Gastroesophageal sphincter (tissue), 4 donors: ENCODE measurements around the gene PYGB. TPM values are rescaled to one million over a fixed set of nuclear protein-coding genes. Genes with fewer than 3 reads are reported as not detected.
A peak's percentile ranks its signal among the peaks of the same experiment; 100 is the strongest.

Source experiments
- ATAC-seq: fragments of 150-250 bp; one replicate; pipeline ENCODE4 v1.9.1; 2016; ENCODE audit warnings: mild to moderate bottlenecking, moderate library complexity
- H3K27ac ChIP-seq, 4 donors: fragments of 200-600 bp; sonication (generic) in 3 of 4; 1 replicate in 3 of 4; 2 replicates in 1 of 4; pipeline ENCODE4 v1.5.1; 2016 to 2019
- H3K27me3 ChIP-seq: fragments of 200-600 bp; sonication (generic); one replicate; pipeline ENCODE4 v1.5.1; 2019
- H3K36me3 ChIP-seq, 2 donors: fragments of 200-600 bp; sonication (generic); one replicate each; pipeline ENCODE4 v1.5.1; 2019; ENCODE audit warnings: control low read depth in 1 of 2
- H3K4me1 ChIP-seq, 3 donors: fragments of 200-600 bp; sonication (generic); 1 replicate in 2 of 3; 2 replicates in 1 of 3; pipeline ENCODE4 v1.5.1; 2016 to 2019; ENCODE audit warnings: control low read depth in 2 of 3
- H3K4me3 ChIP-seq, 2 donors: fragments of 200-600 bp; sonication (generic); one replicate each; pipeline ENCODE4 v1.5.1; 2019; ENCODE audit warnings: mild to moderate bottlenecking in 1 of 2, moderate library complexity in 1 of 2
- H3K9me3 ChIP-seq, 3 donors: fragments of 200-600 bp; sonication (generic); one replicate each; pipeline ENCODE4 v1.5.1; 2017 to 2019; ENCODE audit warnings: control low read depth in 2 of 3
- EP300 ChIP-seq: sonication (generic); formaldehyde crosslinking; IDR thresholded peaks from one replicate; pipeline ENCODE4 v1.6.1; 2017; ENCODE audit warnings: antibody characterized with exemption, mild to moderate bottlenecking
- POLR2A ChIP-seq, 2 donors: fragments of 450-650 bp; IDR thresholded peaks; one replicate each; pipeline ENCODE4 v1.6.1; 2017; ENCODE audit warnings: antibody characterized with exemption in 2 of 2, mild to moderate bottlenecking in 2 of 2, moderate library complexity in 1 of 2
- POLR2AphosphoS5 ChIP-seq: sonication (generic); formaldehyde crosslinking; IDR thresholded peaks from one replicate; pipeline ENCODE4 v1.6.1; 2017; ENCODE audit warnings: antibody characterized with exemption
- WGBS, 2 donors: methylation state at CpG; one replicate each; pipeline ENCODE4 v1.1.5; 2018; ENCODE audit warnings: low coverage in 1 of 2; 5-methylcytosine and 5-hydroxymethylcytosine counted together
- total RNA-seq, 4 donors: library from RNA; depleted of rRNA; stranded (reverse); fragments of >200 nt; gene quantifications; one replicate each; pipeline ENCODE4 v1.1.0, GENCODE V29; 2016
- TF ChIP-seq, protein P1 (sequence below), 4 experiments: fragments of 200-600 bp in 2 of 4; fragments of 450-650 bp in 2 of 4; sonication (generic) in 1 of 4; IDR thresholded peaks; one replicate each; pipeline ENCODE4 v1.5.1; 2017 to 2019; ENCODE audit warnings: antibody characterized with exemption in 4 of 4, mild to moderate bottlenecking in 2 of 4, moderate library complexity in 2 of 4

The PYGB gene
- total RNA-seq, 4 donors from 2014 or later = 131 to 663 (median 337) TPM

- peaks cover 0 to 81% of the 10 kb centered on the region in 2 donors for H3K36me3 ChIP-seq
- 71 to 75% methylated on average over 3 to 4 of the region's 21 CpGs for WGBS, 2 donors
- H3K4me1 ChIP-seq = peaks cover 2 to 45% (median 16%) of the 10 kb centered on the region in 3 donors
- H3K27me3 ChIP-seq = no peaks in the 10 kb centered on the region
- peak overlapping the region in 3 of 4 donors; percentile 57 to 89 (median 62) for H3K27ac ChIP-seq
- ATAC-seq = no peak
- H3K4me3 ChIP-seq = no peak overlapping the region
- TF ChIP-seq EP300 = no peak
- TF ChIP-seq, protein P1, sequence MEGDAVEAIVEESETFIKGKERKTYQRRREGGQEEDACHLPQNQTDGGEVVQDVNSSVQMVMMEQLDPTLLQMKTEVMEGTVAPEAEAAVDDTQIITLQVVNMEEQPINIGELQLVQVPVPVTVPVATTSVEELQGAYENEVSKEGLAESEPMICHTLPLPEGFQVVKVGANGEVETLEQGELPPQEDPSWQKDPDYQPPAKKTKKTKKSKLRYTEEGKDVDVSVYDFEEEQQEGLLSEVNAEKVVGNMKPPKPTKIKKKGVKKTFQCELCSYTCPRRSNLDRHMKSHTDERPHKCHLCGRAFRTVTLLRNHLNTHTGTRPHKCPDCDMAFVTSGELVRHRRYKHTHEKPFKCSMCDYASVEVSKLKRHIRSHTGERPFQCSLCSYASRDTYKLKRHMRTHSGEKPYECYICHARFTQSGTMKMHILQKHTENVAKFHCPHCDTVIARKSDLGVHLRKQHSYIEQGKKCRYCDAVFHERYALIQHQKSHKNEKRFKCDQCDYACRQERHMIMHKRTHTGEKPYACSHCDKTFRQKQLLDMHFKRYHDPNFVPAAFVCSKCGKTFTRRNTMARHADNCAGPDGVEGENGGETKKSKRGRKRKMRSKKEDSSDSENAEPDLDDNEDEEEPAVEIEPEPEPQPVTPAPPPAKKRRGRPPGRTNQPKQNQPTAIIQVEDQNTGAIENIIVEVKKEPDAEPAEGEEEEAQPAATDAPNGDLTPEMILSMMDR (IDR thresholded peaks at IDR 0.05) = no peak
- TF ChIP-seq POLR2AphosphoS5 = no peak
- H3K9me3 ChIP-seq = no peaks in the 10 kb centered on the region
Measured at GRCh38 chr20:25222461-25223178, 25.3 kb upstream of the PYGB start.

DNA sequence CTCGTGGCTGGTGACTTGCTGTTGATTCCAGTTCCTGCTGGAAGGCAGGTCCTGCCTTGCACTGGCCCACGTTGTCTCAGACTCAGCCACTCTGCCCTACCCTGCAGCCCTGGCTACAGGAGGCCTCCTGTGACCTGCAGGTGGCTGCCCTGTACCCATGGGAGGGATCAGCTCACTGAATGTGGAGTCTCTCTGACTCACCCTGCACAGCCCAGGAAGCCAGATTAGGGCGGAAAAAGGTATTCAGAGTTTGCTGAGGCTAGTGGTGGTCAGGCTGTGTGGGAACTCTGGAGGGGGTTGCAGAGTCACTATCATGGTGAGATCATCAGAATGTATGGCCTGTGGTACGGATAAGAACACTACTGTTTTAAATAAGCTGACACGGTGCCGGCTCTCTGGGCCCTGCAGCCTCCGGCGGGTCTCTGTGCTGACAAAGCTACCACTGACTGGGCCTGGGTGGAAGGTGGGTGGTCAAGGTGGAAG is 24.7 kb upstream of the PYGB start:
- 63 to 75% methylated on average over 5 of the region's 8 CpGs for WGBS, 2 donors
- peaks cover 0 to 75% of the 10 kb centered on the region in 2 donors for H3K36me3 ChIP-seq
- peaks cover 3 to 51% (median 20%) of the 10 kb centered on the region in 3 donors for H3K4me1 ChIP-seq
- peak overlapping the region in 3 of 4 donors; percentile 57 to 89 (median 62) for H3K27ac ChIP-seq
- no peak for TF ChIP-seq POLR2A (IDR thresholded peaks at IDR 0.05)
- no peak for ATAC-seq
- H3K9me3 ChIP-seq = no peaks in the 10 kb centered on the region
- H3K4me3 ChIP-seq = no peak overlapping the region
- no peaks in the 10 kb centered on the region for H3K27me3 ChIP-seq

GRCh38 chr20:25223765-25224720 is 23.8 kb upstream of the PYGB start:
- TF ChIP-seq EP300 (no peak), POLR2A (IDR thresholded peaks at IDR 0.05) (no peak), POLR2AphosphoS5 (no peak)
- TF ChIP-seq, protein P1 (IDR thresholded peaks at IDR 0.05) = no peak
- H3K27ac ChIP-seq = peak overlapping the region in 1 of 4 donors; percentile 89
- no peaks in the 10 kb centered on the region for H3K9me3 ChIP-seq
- peaks cover 3 to 56% (median 23%) of the 10 kb centered on the region in 3 donors for H3K4me1 ChIP-seq
- no peak overlapping the region for H3K4me3 ChIP-seq
- peaks cover 0 to 67% of the 10 kb centered on the region in 2 donors for H3K36me3 ChIP-seq
- 89 to 97% methylated on average over 9 to 11 of the region's 24 CpGs for WGBS, 2 donors
- no peaks in the 10 kb centered on the region for H3K27me3 ChIP-seq
- no peak for ATAC-seq

DNA sequence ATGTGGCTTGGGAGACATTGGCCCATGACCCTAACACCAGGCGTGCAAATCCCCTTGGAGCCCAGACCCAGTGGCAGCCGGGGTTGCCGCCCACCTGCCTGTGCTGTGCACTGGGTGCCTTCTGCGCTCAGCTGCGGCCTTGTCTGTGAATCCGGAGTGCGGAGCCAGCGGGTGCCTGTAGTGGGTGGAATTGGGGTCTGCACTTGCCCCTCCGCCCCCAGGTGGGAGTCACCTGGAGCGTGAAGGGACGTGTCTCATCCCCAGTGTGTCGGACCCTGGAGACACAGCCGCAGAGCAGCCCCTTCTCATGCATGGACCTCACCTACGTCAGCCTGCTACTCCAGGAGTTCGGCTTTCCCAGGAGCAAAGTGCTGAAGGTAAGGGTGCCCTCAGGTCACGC is 22.9 kb upstream of the PYGB start:
- Histone ChIP-seq H3K36me3 (peaks cover 0 to 58% of the 10 kb centered on the region in 2 donors), H3K4me1 (peaks cover 3 to 64% (median 28%) of the 10 kb centered on the region in 3 donors), H3K4me3 (no peak overlapping the region), H3K27ac (peak overlapping the region in 3 of 4 donors; percentile 88 to 91 (median 89)), H3K9me3 (no peaks in the 10 kb centered on the region), H3K27me3 (no peaks in the 10 kb centered on the region)
- no CpG with 5 or more reads among the region's 16 CpGs for WGBS, 2 donors
- TF ChIP-seq, protein P1 (IDR thresholded peaks at IDR 0.05) = no peak
- TF ChIP-seq POLR2AphosphoS5 (no peak), POLR2A (IDR thresholded peaks at IDR 0.05) (no peak), EP300 (no peak)
- ATAC-seq = no peak
